PC-9 (cell line): Measurements from ENCODE around the gene PTPRD. TPM values are rescaled to one million over a fixed set of nuclear protein-coding genes. Genes with fewer than 3 reads are reported as not detected.

ENCODE experiments used
- BruUV-seq: library from RNA; stranded (reverse); fragments of 400-500 nt; replicated peaks from 2 replicates; lab custom pipeline; 2021; lab: Mats Ljungman, UMichigan
- CTCF ChIA-PET: fragments of 300-600 bp; sonication (Branson Sonifier 250); formaldehyde crosslinking; loops from one replicate; lab custom pipeline; 2022; ENCODE audit warnings: antibody characterized with exemption; lab: Charles Lee
- POLR2A ChIA-PET: fragments of 300-600 bp; sonication (Branson Sonifier 250); formaldehyde crosslinking; loops from one replicate; lab custom pipeline; 2022; ENCODE audit warnings: antibody characterized with exemption; ENCODE audit not compliant: unreplicated experiment; lab: Charles Lee
- DNase-seq, 2 experiments: peaks; one replicate each; pipeline versions ENCODE4 v3.0.0 to v3.0.0-alpha.2; 2015 to 2022; ENCODE audit warnings: mixed read lengths in 1 of 2
- H2AFZ ChIP-seq: fragments of 200-600 bp; sonication (generic); 2 replicates; pipeline ENCODE4 v1.8.1; 2017; ENCODE audit warnings: antibody characterized with exemption
- H3F3A ChIP-seq: fragments of 200-600 bp; sonication (generic); 2 replicates; pipeline ENCODE4 v1.8.1; 2017; ENCODE audit warnings: antibody characterized with exemption, mild to moderate bottlenecking, low read depth; ENCODE audit not compliant: insufficient read depth
- H3K27ac ChIP-seq: fragments of 200-600 bp; sonication (generic); 2 replicates; pipeline ENCODE4 v1.6.1; 2016; ENCODE audit warnings: mixed run types
- H3K27me3 ChIP-seq: fragments of 200-600 bp; sonication (generic); 2 replicates; pipeline ENCODE4 v1.6.1; 2016; ENCODE audit warnings: low read depth, mixed run types; ENCODE audit not compliant: insufficient read depth
- H3K36me3 ChIP-seq: fragments of 200-600 bp; sonication (generic); 2 replicates; pipeline ENCODE4 v1.6.1; 2016; ENCODE audit warnings: low read depth, mixed run types
- H3K4me1 ChIP-seq: fragments of 200-600 bp; sonication (generic); replicated peaks from 2 replicates; pipeline ENCODE4 v1.6.1; 2016; ENCODE audit warnings: mixed run types; ENCODE audit not compliant: insufficient read depth
- H3K4me2 ChIP-seq: fragments of 200-600 bp; sonication (generic); 2 replicates; pipeline ENCODE4 v1.6.1; 2017; ENCODE audit warnings: mixed run types
- H3K4me3 ChIP-seq: fragments of 200-600 bp; sonication (generic); 2 replicates; pipeline ENCODE4 v1.6.1; 2016; ENCODE audit warnings: mixed run types
- H3K79me2 ChIP-seq: fragments of 200-600 bp; sonication (generic); 2 replicates; pipeline ENCODE4 v1.6.1; 2017; ENCODE audit warnings: low read depth, mixed run types
- H3K9me2 ChIP-seq: fragments of 200-600 bp; sonication (generic); 2 replicates; pipeline ENCODE4 v1.8.1; 2017; ENCODE audit warnings: mild to moderate bottlenecking; ENCODE audit not compliant: insufficient read depth
- H3K9me3 ChIP-seq: fragments of 200-600 bp; sonication (generic); 2 replicates; pipeline ENCODE4 v1.8.1; 2016; ENCODE audit warnings: low read depth; ENCODE audit not compliant: insufficient read depth
- H4K20me1 ChIP-seq: fragments of 200-600 bp; sonication (generic); 2 replicates; pipeline ENCODE4 v1.8.1; 2017; ENCODE audit not compliant: insufficient read depth
- CTCF ChIP-seq: fragments of 200-600 bp; sonication (generic); conservative IDR thresholded peaks from 2 replicates; pipeline ENCODE4 v1.6.1; 2017; ENCODE audit warnings: mixed run types, antibody characterized with exemption, mild to moderate bottlenecking, moderate library complexity
- EZH2 ChIP-seq: fragments of 200-600 bp; sonication (generic); IDR thresholded peaks from 2 replicates; pipeline ENCODE4 v1.8.0; 2017; ENCODE audit warnings: antibody characterized with exemption, low read depth
- intact Hi-C: fragments of 100-400 bp; cut with micrococcal nuclease; formaldehyde crosslinking; loops from one replicate; pipeline ENCODE4 v1.10.0; 2022; ENCODE audit not compliant: unreplicated experiment
- total RNA-seq: library from RNA; stranded (reverse); gene quantifications from 2 replicates; pipeline ENCODE4 v1.2.3, GENCODE V29; 2021

PTPRD gene
- total RNA-seq, 1 experiment from 2014 or later: not detected

GRCh38 chr9:8282535-8282934 lies 2330.3 kb downstream of the PTPRD start:
- DNase-seq: no peak
- Histone ChIP-seq H3K36me3 (no peaks in the 10 kb centered on the region), H3K4me2 (no peak overlapping the region), H3K4me3 (no peak overlapping the region), H4K20me1 (no peaks in the 10 kb centered on the region), H3K4me1 (no peaks in the 10 kb centered on the region), H3K9me2 (no peaks in the 10 kb centered on the region), H3K27me3 (no peaks in the 10 kb centered on the region), H2AFZ (no peak overlapping the region), H3K9me3 (no peaks in the 10 kb centered on the region), H3F3A (no peaks in the 10 kb centered on the region), H3K79me2 (no peaks in the 10 kb centered on the region), H3K27ac (no peak overlapping the region)
- intact Hi-C loops: no loop called here
- POLR2A ChIA-PET: no interaction called here
- TF ChIP-seq CTCF (no peak), EZH2 (no peak)
- BruUV-seq: no TSS peak
- CTCF ChIA-PET: no interaction called here

DNA sequence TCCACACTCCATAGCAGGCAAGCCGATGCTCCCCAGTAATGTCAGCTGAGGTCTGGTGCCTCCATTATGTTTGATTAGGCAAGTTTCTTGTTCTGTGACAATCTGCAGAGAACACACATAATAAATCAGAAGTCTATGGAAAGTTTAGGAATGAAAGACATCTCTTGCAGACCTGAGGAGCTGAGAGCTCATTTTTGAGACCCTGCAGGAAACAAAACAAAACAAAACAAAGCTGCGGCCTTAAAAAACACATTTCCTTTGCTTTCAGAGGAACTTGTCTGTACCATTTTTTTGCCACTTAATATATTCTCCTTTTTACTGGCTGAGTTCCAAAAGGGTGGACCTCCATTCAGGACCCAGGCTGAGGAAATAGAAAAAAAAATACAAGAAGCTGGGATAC lies 2332.0 kb downstream of the PTPRD start:
- H3K4me1 ChIP-seq: no peaks in the 10 kb centered on the region
- no peaks in the 10 kb centered on the region for H3K79me2 ChIP-seq
- no peaks in the 10 kb centered on the region for H3K27me3 ChIP-seq
- H3K36me3 ChIP-seq: no peaks in the 10 kb centered on the region
- CTCF ChIA-PET: no interaction called here
- TF ChIP-seq CTCF (no peak), EZH2 (no peak)
- no peak overlapping the region for H2AFZ ChIP-seq
- no peak overlapping the region for H3K4me3 ChIP-seq
- no peaks in the 10 kb centered on the region for H3F3A ChIP-seq
- no peak overlapping the region for H3K4me2 ChIP-seq
- H3K27ac ChIP-seq: no peak overlapping the region
- no peaks in the 10 kb centered on the region for H3K9me2 ChIP-seq
- BruUV-seq: no TSS peak
- DNase-seq: no peak
- H4K20me1 ChIP-seq: no peaks in the 10 kb centered on the region
- POLR2A ChIA-PET: no interaction called here
- intact Hi-C loops: no loop called here
- H3K9me3 ChIP-seq: no peaks in the 10 kb centered on the region

GRCh38 chr9:8278048-8278447 lies 2334.8 kb downstream of the PTPRD start:
- H3K36me3 ChIP-seq: no peaks in the 10 kb centered on the region
- H3F3A ChIP-seq: no peaks in the 10 kb centered on the region
- ChIA-PET POLR2A (no interaction called here), CTCF (no interaction called here)
- no peaks in the 10 kb centered on the region for H3K79me2 ChIP-seq
- H3K4me2 ChIP-seq: no peak overlapping the region
- no peaks in the 10 kb centered on the region for H3K4me1 ChIP-seq
- H2AFZ ChIP-seq: no peak overlapping the region
- BruUV-seq: no TSS peak
- no peak overlapping the region for H3K27ac ChIP-seq
- H3K27me3 ChIP-seq: no peaks in the 10 kb centered on the region
- no peak for DNase-seq
- TF ChIP-seq CTCF (no peak), EZH2 (no peak)
- intact Hi-C loops: loop anchor here (10.0 kb wide), 1 partner anchor 703 kb away; no protein-coding TSS in a partner anchor
- no peaks in the 10 kb centered on the region for H3K9me3 ChIP-seq
- H3K9me2 ChIP-seq: no peaks in the 10 kb centered on the region
- H3K4me3 ChIP-seq: no peak overlapping the region
- H4K20me1 ChIP-seq: no peaks in the 10 kb centered on the region
